Measurements from ENCODE around the gene HPDL.
A peak's percentile ranks its signal among the peaks of the same experiment; 100 is the strongest.
"Not testable (repeated sequence)": the region's sequence is repeated elsewhere in the genome, so short reads cannot be mapped to it uniquely, and the experiment has no call there.

HPDL gene

DNA sequence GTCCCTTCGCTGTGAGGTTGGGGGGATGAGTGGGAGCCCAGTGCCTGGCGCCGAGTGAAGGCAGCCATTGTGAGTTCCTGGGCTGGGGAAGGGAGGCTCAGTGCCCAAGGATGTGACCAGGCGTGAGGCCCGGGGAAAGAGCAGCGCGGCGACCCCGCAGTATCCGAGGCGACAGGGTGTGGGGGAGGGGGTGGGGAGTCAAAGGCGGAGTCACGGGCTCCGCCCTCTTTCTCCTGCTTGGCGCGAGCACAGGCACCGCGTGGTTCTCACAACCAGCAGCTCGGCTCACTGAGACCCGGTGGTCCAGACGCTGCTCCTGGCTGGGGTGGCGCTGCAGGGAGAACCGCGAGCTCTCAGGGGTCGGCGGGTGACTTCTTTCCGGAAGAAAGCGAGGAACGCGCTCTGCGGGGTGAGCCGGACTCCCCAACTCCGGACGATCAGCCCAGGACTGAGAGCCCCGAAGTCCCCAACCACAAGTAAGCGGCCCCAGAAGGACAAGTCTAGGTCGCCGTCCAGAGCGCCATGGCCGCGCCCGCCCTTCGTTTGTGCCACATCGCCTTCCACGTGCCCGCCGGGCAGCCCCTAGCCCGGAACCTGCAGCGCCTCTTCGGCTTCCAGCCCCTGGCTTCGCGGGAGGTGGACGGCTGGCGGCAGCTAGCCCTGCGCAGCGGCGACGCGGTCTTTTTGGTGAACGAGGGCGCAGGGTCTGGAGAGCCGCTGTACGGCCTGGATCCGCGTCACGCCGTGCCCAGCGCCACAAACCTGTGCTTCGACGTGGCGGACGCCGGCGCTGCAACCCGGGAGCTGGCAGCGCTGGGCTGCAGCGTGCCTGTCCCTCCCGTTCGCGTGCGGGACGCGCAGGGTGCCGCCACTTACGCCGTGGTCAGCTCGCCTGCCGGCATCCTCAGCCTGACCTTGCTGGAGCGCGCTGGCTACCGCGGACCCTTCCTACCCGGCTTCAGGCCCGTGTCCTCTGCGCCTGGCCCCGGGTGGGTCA lies at the start of gene HPDL:
Gene HPDL, plus strand, starts transcription at position 269 of the 997 bp plus-strand sequence. Its CDS starts 254 bp downstream, at position 523.
- peak; percentile 53 to 72 for DNase-seq (ENCODE audit: low read depth in 2 of 2)

DNA sequence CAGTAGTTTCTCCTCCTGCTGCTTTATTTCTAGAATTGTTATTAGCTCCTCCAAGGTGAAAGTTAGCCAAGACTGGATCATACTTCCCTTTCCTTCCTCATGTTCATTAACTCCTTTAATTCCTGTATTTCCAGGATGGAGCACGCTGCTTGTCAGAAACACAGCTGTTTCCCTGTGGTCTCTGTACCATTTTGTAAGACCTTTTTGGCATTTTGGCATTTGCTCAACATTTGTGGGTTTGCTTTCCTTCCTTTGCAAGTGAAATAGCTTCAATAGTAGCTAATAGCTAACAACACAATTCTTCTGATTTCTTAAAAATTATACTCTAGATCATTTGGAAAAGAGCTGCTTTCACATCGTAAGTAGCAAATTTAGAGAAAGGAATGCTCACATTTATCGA lies 44.3 kb upstream of the HPDL start:
- no peak for DNase-seq (ENCODE audit: low read depth in 2 of 2)

DNA sequence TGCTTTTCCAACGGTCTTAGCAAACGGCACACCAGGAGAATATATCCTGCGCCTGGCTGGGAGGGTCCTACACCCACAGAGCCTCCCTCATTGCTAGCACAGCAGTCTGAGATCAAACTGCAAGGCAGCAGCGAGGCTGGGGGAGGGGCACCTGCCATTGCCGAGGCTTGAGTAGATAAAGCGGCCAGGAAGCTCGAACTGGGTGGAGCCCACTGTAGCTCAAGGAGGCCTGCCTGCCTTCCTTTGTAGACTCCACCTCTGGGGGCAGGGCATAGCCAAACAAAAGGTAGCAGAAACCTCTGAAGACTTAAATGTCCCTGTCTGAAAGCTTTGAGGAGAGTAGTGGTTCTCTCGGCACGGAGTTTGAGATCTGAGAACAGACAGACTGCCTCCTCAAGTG lies 41.8 kb upstream of the HPDL start:
- DNase-seq (ENCODE audit: low read depth in 2 of 2) = not testable (repeated sequence)

DNA sequence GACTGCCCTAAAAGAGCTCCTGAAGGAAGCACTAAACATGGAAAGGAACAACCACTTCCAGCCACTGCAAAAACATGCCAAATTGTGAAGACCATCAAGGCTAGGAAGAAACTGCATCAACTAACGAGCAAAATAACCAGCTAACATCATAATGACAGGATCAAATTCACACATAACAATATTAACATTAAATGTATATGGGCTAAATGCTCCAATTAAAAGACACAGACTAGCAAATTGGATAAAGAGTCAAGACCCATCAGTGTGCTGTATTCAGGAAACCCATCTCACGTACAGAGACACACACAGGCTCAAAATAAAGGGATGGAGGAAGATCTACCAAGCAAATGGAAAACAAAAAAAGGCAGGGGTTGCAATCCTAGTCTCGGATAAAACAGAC lies 40.2 kb upstream of the HPDL start:
- not testable (repeated sequence) for DNase-seq (ENCODE audit: low read depth in 2 of 2)

DNA sequence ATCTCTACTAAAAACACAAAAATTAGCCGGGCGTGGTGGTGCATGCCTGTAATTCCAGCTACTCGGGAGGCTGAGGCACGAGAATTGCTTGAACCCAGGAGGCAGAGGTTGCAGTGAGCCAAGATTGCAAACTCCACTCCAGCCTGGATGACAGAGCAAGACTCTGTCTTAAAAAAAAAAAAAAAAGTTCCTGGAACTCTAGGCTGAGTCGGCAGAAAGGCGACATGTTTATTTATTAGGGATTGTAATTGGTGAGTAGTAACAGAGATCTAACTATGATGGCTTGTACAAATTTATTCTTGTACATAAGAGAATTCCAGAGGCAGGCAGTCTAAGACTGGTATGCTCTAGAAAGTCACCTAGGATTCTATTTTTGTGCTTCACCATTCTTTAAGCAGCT lies 35.7 kb upstream of the HPDL start:
- DNase-seq (ENCODE audit: low read depth in 2 of 2) = not testable (repeated sequence)

DNA sequence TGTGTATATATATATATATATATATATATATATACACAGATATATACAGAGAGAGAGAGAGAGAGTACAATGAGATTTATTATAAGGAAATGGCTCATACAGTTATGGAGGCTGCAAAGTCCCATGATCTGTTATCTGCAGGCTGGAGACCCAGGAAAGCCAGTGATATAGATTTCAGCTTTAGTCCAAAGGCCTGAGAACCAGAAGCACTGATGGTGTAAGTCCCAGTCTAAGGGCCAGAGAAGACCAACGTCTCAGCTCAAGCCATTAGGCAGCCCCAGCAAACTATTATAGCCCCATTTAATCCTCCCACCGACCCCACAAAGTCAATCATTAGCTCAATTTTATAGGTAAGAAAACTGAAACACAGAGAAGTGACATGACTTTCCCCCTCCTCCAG lies 35.0 kb upstream of the HPDL start:
- DNase-seq (ENCODE audit: low read depth in 2 of 2) = no peak

DNA sequence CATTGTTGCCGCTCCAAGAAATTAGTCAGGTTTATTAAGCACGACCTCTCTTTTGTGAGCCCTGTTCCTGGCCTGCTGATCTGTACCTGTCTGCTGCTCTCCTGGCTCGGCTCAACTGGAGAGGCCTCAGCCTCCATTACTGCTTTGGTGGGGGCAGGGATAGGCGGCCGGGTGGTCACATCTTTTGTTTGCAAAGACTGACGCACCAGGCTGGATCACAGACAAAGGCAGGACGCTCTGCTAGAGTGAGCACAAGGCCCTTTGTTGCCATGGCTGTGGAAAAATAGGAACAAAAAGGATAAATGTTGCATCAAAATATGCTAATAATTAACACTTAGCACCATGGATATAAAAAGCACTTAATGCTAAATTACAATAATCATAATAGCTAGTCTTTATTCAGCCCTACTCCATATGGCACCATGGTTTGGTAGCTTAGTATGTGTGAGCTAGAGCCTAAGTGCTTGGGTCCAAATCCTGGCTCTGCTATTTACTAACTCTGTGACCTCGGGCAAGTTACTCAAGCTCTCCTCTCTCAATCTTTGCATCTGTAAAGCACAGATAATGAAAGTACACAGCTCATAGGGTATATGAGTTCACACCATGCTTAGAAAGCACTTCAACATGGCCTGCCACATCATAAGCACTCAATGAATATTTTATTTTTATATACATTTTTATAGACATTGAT lies 28.9 kb upstream of the HPDL start:
- no peak for DNase-seq (ENCODE audit: low read depth in 2 of 2)

DNA sequence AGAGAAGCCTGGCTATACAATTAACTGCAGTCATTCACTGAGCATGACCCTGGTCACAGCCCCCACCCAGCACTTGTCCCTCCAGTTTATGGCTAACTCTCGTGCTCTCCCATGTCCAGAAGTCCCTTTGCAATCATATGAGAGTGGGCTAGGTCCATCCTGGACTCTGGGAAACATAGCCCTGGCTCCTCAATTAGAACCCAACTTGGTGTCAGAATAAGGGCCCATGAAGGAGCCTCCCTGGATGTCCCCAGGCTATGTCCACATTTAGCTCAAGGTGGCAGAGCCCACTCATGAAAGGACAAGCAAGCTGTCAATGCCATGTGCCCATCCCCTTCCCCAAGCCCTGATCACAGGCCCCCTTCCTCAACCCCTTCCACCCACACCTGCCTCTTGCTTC lies 27.4 kb upstream of the HPDL start:
- DNase-seq (ENCODE audit: low read depth in 2 of 2) = no peak

DNA sequence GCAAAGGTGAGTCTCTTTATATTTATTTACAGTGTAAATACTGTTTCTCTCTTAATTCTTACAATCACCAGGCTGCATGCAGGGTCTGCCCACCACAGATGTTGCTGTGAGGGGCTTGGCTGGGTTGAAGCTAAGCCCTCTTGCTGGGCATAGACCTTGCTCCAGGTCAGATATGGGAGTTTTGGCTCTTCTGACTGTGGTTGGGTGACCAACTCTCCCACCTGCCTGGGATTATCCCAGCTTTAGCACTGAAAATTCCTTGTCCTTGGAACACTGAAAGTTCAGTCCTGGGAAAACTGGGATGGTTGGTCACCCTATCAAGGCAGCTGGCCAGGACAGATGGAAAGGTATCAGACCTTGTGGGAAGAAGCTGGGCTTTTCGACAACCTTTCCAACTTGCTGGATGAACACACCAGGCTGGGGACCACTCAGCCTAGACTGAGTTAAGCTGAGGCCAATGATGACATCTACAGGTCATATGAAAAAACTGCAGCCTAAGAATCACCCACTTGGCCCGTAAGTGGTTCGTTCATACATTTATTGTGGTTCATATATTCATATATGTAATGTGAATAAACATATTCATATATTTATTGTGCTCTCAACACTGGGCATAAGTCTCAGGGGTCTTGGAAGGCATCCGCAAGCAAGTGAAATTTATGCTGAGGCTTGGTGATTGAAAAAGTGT lies 26.6 kb upstream of the HPDL start:
- DNase-seq (ENCODE audit: low read depth in 2 of 2) = peak in 1 of 2 donors; percentile 15

DNA sequence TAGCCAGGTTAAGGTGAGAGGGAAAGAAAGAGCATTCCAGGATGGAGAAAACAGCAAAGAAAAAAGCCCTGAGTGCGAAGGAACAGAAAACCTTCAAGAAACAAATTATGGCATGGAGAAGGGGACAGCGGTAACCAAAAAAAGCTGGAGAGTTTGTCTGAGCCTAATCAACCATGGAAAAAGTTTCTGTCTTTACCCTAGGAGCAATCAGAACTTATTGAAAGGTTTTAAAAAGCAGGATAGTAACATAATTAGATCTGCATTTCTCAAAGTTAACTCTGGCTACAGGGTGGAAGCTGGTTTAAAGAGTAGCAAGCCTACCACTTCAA lies 26.1 kb upstream of the HPDL start:
- no peak for DNase-seq (ENCODE audit: low read depth in 2 of 2)

DNA sequence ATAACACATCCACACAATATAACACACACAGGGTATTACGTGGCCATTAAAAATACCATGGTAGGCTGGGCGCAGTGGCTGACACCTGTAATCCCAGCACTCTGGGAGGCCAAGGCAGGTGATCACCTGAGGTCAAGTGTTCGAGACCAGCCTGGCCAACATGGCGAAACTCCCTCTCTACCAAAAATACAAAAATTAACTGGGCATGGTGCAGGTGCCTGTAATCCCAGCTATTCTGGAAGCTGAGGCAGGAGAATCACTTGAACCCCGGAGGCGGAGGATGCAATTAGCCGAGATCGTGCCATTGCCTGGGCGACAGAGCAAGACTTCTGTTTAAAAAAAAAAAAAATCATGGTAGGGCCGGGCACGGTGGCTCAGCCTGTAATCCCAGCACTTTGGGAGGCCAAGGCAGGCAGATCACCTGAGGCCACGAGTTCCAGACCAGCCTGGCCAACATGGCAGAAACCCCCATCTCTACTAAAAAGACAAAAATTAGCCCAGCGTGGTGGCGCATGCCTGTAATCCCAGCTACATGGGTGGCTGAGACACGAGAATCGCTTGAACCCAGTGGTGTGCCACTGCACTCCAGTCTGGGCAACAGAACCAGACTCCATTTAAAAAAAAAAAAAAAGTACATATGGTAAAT lies 24.1 kb upstream of the HPDL start:
- DNase-seq (ENCODE audit: low read depth in 2 of 2) = no peak

DNA sequence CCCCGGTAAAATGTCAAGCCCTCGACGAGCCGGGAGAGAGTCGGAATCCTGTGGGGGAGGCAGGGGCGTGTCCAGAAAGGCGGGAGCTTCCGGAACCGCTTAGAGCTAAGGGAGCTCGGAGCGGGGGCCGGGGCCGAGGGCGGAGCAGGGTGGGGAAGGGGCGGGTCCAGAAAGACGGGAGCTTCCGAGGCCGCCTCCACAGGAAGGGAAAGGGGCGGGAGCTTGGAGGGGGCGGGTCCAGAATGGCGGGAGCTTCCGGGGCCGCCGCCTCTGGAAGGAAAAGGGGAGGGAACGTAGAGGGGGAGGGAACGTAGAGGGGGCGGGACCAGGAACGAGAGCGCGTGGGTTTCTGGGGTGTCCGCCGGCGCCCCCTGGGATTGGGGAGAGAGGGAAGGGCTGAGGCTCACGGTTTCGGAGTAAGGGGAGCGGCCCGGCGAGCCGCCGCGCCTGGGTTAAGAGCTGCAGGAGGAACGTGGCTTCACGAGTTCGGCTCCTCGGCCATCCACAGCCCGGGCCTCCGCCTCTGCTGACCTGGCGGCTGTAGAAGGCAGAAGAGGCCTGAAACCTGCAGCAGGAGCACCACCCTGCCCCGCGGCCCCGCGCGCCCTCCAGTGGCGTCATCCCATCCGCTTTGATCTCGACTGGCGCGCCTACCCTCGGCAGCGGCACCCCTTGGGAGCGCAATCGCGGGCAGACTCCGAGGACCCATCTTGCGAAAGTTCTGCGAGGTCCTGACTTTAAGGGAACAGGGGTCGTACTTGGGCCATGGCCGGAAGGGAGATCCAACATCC lies 23.0 kb upstream of the HPDL start:
- peak; percentile 97 to 99 for DNase-seq (ENCODE audit: low read depth in 2 of 2)

DNA sequence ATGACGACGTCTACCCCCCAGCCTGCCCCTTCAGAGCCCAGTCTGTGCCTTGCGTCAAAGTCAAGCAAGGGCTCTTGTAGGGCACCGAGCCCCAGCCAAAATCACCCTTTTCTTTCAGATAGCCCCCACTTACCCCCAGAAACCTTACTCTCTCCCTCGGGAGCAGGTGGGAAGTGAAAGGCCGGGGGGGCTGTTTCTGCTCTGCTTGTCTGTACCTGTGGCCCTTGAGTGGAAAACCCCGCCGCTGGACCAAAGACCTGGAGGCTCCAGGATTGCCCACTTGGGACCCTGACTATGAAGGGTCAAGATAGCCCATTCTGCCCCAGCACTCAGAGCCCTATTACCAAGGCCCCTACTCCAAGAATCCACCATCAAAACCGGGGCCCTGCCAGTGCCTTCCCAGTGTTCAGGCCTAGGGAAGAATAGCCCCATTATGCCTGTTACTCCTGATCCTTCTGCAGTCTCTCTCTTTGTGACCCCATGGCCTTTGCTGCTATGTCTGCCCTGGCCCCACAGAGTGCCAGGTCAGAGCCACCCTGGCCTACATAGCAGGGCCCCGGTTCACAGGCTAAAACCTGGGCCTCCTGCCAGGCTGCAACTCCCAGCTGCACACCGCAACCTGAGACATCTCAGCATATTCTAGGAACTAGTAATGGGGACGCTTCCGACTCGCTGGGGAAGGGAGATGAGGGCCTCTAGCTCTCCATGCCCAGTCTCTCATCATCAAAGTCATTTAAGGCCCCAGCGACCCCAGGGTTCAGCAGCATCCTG lies 22.2 kb upstream of the HPDL start:
- no peak for DNase-seq (ENCODE audit: low read depth in 2 of 2)

DNA sequence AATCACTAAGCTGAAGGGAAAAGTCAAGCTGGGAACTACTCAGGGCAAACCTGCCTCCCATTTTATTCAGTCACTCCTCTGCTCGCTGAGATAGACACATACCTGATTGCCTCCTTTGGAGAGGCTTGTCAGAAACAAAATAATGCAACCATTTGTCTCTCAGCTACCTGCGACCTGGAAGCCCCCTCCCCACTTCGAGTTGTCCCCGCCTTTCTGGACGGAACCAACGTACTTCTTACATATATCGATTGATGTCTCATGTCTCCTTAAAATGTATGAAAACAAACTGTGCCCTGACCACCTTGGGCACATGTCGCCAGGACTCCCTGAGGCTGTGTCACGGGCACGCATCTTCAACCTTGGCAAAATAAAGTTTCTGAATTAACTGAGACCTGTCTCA lies 21.5 kb upstream of the HPDL start:
- DNase-seq (ENCODE audit: low read depth in 2 of 2) = no peak

DNA sequence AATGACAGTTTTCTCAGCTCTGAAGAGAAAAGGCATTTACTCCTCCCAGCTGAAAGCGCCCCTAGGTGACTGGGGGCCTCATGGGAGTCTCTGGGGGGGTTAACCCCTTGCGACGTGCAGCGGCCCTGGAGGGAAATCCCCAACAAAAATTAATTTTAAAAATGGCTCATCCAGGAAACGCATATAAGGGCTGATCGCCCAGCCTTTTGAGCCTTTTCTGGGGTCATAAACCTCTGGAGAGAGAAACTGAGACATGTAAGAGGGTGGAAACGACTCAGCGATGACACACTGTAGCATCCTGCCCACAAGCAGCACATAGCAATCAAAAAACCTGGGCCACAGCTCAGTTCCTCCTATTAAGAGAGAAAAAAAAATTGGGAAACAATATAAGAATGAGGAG lies 20.4 kb upstream of the HPDL start:
- DNase-seq (ENCODE audit: low read depth in 2 of 2) = no peak

DNA sequence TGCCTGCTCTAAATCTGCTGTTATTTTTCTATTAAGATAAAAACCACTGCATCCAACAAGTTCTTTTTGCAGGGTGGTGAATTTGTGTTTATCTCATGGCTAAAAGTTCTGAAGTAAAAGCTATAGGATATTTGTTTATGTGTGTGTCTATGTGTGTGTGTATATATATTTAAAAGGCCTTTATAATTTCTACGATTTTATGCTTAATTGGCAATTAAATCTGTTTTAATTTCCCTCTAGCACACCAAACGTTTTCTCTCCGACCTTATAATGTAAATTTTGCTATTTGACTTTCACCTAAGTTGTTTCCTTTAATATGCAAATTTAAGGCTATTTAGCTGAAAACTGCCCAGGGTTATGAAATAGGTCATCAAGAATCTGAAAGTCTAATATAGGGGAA lies 19.8 kb upstream of the HPDL start:
- no peak for DNase-seq (ENCODE audit: low read depth in 2 of 2)

DNA sequence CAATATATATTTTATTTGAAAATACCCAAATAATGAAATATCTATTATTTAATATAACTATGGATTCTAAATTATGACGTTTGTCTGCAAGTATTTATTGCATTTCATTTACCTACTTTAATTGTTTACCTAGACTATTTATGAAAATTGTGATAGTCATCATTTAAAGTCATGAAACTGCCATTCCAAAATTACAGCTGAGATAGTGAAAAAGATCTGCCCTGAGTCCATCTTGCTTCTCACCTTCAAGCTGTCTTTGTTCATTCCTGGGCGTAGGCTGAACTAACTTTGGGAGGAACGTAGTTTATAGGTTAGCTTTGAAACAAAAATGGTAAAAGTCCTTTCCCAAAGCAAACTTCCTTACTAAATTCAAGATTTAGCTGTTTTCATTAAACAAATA lies 12.4 kb upstream of the HPDL start:
- DNase-seq (ENCODE audit: low read depth in 2 of 2) = no peak

DNA sequence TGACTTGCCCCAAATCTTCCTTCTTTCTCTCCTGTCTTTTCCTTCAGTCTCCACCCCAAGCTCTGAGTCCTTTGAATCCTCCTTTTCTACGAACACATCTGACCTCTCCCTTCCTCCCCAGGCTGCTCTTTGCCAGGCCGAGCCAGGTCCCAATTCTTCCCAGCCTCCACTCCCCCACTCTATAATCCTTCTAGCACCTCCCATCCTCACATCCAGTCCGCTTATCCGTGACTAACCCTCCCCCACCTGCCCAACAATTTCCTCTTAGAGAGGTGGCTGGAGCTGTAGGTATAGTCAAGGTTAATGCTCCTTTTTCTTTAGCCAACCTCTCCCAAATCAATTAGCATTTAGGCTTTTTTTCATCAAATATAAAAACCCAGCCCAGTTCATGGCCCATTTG lies 9.5 kb upstream of the HPDL start:
- no peak for DNase-seq (ENCODE audit: low read depth in 2 of 2)

DNA sequence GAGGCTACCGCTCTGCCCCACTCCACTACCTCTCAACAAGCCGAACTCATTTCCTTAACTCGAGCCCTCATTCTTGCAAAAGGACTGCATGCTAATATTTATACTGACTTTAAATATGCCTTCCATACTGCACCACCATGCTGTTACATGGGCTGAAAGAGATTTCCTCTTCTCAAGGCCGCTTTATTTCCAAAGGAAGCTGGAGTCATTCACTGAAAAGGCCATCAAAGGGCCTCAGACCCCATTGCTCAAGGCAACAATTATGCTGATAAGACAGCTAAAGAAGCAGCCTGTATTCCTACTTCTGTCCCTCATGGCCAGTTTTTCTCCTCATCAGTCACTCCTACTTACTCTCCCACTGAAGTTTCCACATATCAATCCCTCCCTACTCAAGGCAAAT lies 6.9 kb upstream of the HPDL start:
- DNase-seq (ENCODE audit: low read depth in 2 of 2) = no peak

DNA sequence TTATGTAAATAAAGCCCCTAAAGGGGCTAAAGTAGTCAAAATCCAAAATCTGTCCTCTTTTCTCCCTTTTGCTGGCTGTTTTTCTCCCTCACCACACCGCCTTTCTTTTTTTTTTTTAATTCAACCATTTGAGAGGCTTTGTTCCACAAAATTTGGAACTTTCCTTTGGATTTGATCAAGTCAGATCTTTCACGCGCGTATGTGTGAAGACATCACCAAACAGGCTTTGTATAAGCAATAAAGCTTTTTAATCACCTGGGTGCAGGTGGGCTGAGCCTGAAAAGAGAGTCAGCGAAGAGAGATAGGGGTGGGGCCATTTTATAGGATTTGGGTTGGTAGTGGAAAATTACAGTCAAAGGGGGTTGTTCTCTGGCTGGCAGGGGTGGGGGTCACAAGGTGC lies 5.3 kb upstream of the HPDL start:
- no peak for DNase-seq (ENCODE audit: low read depth in 2 of 2)

All from stimulated activated CD8-positive, alpha-beta memory T cell treated with anti-CD3 and anti-CD28 coated beads, Interleukin-7, amount 100 ng/mL, for 4 hours (primary cell).